Dendritic cell treated with granulocyte-macrophage colony-stimulating factor and Interleukin-4, amounts not matched to agents 40 ng/mL and 50 ng/mL, for 4 days (primary cell): ENCODE data around the gene ROBO4.

Experiments used
- H3K27ac Mint-ChIP-seq: one replicate; pipeline ENCODE4 v1.8.0; 2022; ENCODE audit warnings: mild to moderate bottlenecking, mixed read lengths
- H3K27me3 Mint-ChIP-seq: one replicate; pipeline ENCODE4 v1.8.0; 2022; ENCODE audit warnings: mild to moderate bottlenecking, mixed read lengths
- H3K36me3 Mint-ChIP-seq: one replicate; pipeline ENCODE4 v1.8.0; 2022; ENCODE audit warnings: low read depth, mixed read lengths
- H3K4me1 Mint-ChIP-seq: one replicate; pipeline ENCODE4 v1.8.0; 2022; ENCODE audit warnings: low read depth, mixed read lengths
- H3K4me3 Mint-ChIP-seq: one replicate; pipeline ENCODE4 v1.8.0; 2022; ENCODE audit warnings: mild to moderate bottlenecking, moderate library complexity, mixed read lengths
- H3K9me3 Mint-ChIP-seq: one replicate; pipeline ENCODE4 v1.8.0; 2022; ENCODE audit warnings: mixed read lengths
- intact Hi-C: fragments of 100-400 bp; cut with micrococcal nuclease; formaldehyde crosslinking; loops from one replicate; pipeline ENCODE4 v1.15.0; 2022

Gene ROBO4

DNA sequence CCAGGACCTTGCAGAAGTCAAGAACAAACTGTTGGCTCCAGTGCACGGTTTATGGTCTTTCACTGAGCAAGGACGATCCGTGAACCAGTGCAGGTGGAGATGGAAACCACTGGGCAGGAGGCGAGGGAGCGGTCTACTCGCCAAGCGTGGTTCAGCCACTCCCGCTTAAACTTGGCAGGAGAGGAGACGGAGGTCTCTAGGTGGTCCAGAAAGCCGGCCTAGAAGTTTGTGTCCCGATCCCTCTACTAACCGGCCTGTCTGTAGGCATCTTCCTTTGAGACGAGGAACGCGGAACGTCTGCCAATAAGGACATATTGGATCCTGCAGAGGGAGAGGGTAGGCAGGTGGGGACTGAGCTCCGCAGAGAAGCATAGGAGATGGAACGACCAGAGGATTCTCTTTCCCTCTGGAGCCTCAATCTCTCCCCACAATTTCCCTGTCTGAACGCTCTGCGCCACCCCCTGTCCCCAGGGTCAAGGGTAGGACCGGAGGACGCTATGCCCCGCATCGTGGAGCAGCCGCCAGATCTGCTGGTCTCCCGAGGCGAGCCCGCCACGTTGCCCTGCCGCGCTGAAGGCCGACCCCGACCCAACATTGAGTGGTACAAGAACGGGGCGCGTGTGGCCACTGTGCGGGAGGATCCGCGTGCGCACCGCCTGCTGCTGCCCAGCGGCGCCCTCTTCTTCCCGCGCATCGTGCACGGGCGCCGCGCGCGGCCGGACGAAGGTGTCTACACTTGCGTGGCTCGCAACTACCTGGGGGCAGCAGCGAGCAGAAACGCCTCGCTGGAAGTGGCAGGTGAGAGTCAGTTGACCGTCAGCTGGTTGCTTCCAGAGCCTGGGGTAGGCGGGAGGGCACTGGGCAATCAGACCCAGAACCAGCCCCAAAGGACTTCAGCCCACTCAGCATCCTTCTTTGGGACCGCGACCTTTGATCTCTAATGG lies 29.1 kb downstream of the ROBO4 start:
- H3K27ac Mint-ChIP-seq, result no peak overlapping the region
- no peaks in the 10 kb centered on the region for H3K9me3 Mint-ChIP-seq
- no peak overlapping the region for H3K4me3 Mint-ChIP-seq
- peaks cover 96% of the 10 kb centered on the region for H3K27me3 Mint-ChIP-seq
- no peaks in the 10 kb centered on the region for H3K36me3 Mint-ChIP-seq
- H3K4me1 Mint-ChIP-seq, result peaks cover 37% of the 10 kb centered on the region
- intact Hi-C loops, result no loop called here

DNA sequence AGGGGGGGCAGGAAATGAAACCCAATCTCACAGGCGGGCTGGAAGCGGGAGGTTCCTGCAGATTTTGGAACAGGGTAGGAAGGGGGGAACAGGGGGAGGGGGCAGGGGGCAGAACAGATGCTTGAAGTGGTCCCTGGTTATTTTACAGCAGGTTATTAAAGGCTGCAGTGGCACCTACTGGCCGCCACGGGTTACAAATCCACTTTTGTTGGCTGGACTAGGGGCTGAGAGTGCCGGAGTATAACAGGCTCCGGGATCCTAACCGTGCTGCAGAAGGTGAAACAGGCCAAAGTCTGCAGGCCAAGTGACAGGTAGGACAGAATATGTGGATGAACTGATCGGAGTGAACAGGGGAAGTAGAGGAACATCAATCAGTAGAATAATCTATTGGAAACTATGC lies 30.0 kb downstream of the ROBO4 start:
- intact Hi-C loops, result no loop called here
- Mint-ChIP-seq H3K9me3 (no peaks in the 10 kb centered on the region), H3K27me3 (peaks cover 96% of the 10 kb centered on the region), H3K36me3 (no peaks in the 10 kb centered on the region), H3K27ac (no peak overlapping the region), H3K4me3 (no peak overlapping the region), H3K4me1 (peaks cover 46% of the 10 kb centered on the region)

DNA sequence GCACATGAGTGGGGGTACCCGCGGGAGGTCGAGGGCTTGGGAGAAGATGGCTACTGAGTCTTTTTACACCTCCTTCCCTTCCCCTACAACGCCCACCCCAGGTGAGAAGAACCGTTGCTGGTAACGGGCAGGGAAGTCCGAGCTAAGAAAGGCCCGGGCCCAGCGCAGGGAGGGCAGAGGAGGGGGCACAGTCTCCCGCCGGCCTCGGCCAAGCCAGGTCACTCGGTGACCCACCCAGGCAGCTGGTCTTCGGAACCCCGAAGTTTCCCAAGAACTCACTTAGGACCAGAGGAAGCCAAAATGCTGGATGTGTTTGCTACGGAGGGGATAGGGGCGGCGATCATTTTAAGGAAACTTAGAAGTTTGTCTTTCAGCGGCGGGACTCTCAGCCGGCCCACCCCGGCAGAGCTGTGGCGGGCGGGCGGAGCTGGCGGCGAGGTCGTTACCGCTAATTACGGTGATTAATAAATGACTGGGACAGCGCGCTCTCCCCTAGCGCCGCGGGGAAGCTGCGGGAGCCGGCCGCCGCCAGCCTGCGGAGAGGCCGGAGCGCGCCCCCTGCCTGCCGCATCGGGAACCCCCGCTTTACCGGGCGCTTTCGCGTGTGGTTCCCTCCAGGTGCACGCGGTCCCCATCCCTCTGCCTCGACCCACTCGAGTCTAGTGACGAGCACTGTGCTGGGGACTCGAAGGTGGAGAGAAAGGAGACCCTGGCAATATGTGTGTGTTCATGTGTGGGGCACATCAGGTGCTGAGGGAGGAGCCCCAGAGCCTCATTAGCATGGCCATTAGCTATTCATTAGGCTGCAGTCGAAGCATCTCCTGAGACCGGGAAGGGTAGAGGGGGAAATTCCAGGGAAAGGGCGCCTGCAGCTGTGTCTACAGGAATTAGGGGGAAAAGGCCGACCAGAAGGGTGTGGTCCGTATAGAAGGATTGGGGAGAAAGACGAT lies 31.5 kb downstream of the ROBO4 start:
- Mint-ChIP-seq H3K4me3 (peak overlapping the region; percentile 56), H3K36me3 (no peaks in the 10 kb centered on the region), H3K27me3 (peaks cover 97% of the 10 kb centered on the region), H3K27ac (peak overlapping the region; percentile 15), H3K4me1 (peaks cover 47% of the 10 kb centered on the region), H3K9me3 (no peaks in the 10 kb centered on the region)
- intact Hi-C loops, result no loop called here

DNA sequence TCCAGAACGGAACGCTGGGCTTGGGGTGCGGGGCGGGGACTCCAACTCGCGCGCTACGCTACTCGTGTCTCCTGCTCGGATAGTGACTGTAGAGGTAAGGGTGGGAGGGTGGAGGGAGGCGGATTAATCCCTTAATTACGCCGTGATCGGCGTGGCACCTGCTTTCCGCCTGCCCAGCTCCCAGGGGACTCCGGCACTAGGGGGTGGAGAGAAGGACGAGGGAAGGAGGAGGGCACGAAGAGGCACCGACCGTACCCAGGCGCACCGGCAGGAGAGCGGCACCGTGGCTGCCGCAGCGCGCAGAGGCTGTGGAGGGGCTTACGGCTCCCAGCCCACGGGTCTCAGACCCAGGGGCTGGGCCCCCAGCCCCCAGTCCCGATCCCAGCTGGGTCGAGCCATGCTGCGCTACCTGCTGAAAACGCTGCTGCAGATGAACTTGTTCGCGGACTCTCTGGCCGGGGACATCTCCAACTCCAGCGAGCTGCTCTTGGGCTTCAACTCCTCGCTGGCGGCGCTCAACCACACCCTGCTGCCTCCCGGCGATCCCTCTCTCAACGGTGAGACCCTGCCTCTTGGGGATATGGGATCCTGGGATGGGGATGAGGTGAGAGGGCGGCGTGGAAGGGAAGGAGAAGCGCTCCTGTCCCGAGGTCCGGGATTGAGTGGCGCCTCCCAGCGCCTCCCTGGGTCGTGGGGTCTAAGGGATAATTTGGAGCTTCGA lies 32.3 kb downstream of the ROBO4 start, which contains the start of gene ROBO3:
Gene ROBO3 (plus strand): TSS at position 252 of the 721 bp plus-strand sequence. CDS start 146 bp downstream, at position 398.
- Mint-ChIP-seq H3K9me3 (no peaks in the 10 kb centered on the region), H3K27ac (peak within 1 kb of the TSS; percentile 15), H3K4me3 (peak within 1 kb of the TSS; percentile 56), H3K4me1 (peaks cover 47% of the 10 kb centered on the region), H3K36me3 (no peaks in the 10 kb centered on the region), H3K27me3 (peaks cover 97% of the 10 kb centered on the region)
- intact Hi-C loops, result no loop called here

DNA sequence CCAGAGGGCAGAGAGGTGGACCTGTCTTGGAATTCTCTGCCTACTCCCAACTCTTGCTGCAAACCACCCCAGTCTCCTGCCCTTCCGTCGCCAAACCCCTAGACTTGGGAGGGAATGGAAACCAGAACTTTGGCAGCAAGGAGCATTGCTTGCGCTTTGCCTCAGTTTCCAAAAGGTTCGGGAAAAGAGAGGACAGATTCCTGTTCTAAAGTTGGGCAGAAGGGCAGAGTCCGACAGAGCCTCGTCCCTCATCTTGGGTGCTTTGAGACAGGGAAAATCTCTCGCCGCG lies 32.8 kb downstream of the ROBO4 start:
- intact Hi-C loops, result no loop called here
- Mint-ChIP-seq H3K27me3 (peaks cover 93% of the 10 kb centered on the region), H3K4me1 (peaks cover 47% of the 10 kb centered on the region), H3K27ac (no peak overlapping the region), H3K36me3 (no peaks in the 10 kb centered on the region), H3K4me3 (no peak overlapping the region), H3K9me3 (no peaks in the 10 kb centered on the region)

DNA sequence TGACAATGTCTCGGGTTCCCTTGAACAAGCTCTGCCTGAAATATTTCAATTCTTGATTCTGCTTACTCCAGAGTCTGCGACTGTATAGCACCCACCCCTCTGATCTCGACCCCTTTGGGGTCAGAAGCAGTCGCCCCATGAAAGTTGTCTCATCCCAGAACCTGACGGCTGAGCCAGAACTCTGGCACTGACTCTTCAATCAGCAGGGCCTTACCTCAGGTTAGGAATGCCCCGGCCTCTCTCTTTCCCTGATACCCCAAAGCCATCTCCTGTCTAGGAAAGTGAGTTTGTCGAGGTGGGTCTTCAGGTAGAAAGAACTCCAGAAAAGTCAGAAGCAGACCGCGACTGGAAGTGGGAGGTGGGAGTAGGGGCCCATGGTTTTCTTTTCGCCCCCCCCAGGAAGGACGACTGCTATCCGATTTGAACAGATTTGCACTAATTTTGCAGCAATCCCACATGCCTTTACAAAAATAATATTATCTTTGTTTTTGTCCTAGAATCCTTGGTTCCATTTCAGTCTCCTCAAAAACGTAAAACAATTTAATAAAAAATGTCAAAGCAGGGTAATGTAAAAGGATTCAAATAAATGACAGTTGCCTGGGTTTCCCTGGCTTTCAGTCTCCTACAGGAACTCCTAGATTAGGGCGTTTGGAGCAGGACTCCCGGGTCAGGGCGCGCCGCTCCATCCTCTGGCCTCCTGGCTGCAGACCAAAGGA lies 33.3 kb downstream of the ROBO4 start:
- intact Hi-C loops, result no loop called here
- H3K9me3 Mint-ChIP-seq, result no peaks in the 10 kb centered on the region

DNA sequence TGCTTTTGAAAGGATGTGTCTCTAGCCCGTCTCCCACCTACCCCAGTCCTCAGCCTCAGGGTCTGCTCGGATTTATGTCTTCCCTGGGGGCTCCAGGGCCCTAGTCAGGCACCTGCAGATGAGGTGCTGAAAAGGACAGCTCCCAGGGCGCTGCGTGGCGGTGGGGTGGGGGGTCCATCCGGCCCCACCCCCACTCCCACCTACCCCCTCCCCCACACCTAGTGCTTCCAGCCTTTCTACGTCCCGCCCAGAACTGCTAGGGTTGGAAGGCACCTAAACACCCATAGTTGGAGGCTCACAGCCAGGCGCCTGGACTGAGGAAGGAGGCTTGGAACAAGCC lies 33.9 kb downstream of the ROBO4 start:
- intact Hi-C loops, result no loop called here
- H3K9me3 Mint-ChIP-seq, result no peaks in the 10 kb centered on the region
- H3K4me3 Mint-ChIP-seq, result no peak overlapping the region
- H3K27me3 Mint-ChIP-seq, result peaks cover 86% of the 10 kb centered on the region
- H3K27ac Mint-ChIP-seq, result no peak overlapping the region
- peaks cover 38% of the 10 kb centered on the region for H3K4me1 Mint-ChIP-seq
- no peaks in the 10 kb centered on the region for H3K36me3 Mint-ChIP-seq

More for the DNA sequence above, 33.3 kb downstream of the ROBO4 start:
- Mint-ChIP-seq H3K27ac (no peak overlapping the region), H3K4me1 (peaks cover 43% of the 10 kb centered on the region), H3K27me3 (peaks cover 91% of the 10 kb centered on the region), H3K4me3 (no peak overlapping the region), H3K36me3 (no peaks in the 10 kb centered on the region)

DNA sequence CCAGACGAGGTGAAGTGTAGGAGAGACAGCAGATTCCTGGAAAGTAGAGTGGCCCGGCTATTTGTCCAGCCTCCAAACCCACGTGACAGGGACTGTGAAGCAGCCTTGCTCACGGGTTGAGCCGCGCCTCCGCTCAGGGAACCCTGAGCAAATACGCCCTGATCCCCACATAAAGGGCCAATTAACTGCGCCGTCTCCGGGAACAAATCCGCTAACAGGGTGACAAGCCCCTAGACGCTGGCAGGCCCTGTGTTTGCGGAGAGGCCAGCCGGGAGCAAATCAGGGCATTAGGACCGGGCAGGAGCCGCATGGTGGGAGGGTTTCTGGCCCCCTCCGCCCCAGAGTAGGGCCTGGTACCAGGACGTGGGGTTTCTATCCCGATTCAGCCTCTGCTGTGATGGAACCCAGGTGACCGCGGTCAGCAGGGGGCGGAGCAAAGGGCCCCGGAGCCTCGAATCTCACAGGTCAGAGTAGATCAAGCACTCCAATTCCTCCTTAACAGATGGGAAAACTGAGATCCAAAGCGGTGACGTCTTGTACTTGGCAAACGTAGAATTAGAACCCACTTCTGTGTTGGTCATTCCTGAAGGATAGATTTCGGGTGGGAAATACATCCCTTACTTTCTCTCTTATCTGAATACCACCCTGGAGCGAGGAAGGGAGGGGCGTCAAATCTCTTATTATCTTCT lies 34.4 kb downstream of the ROBO4 start:
- Mint-ChIP-seq H3K4me1 (peaks cover 35% of the 10 kb centered on the region), H3K27me3 (peaks cover 81% of the 10 kb centered on the region), H3K27ac (no peak overlapping the region), H3K9me3 (no peaks in the 10 kb centered on the region), H3K36me3 (no peaks in the 10 kb centered on the region), H3K4me3 (no peak overlapping the region)
- intact Hi-C loops, result no loop called here

DNA sequence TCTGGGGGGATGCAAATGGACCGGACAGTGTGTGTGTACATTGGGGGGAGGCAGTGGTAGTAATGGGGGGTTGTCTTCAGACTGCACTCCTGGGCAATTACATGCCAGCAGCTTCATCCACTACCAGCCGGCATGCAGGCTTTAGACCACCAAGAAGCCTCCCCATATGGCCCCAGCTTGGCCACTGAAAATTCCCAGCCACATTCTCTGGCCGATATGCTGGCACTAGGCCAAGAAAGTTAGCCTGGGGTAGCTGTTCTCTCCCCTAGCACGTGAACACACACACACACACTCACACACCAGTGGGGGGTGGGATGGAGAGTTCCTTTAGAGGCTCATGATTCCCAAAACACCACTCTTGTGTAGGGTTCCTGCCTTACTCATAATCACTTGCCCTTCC lies 36.0 kb downstream of the ROBO4 start:
- Mint-ChIP-seq H3K27me3 (peaks cover 65% of the 10 kb centered on the region), H3K4me3 (no peak overlapping the region), H3K27ac (no peak overlapping the region), H3K9me3 (no peaks in the 10 kb centered on the region), H3K36me3 (no peaks in the 10 kb centered on the region), H3K4me1 (peaks cover 25% of the 10 kb centered on the region)
- intact Hi-C loops, result no loop called here

DNA sequence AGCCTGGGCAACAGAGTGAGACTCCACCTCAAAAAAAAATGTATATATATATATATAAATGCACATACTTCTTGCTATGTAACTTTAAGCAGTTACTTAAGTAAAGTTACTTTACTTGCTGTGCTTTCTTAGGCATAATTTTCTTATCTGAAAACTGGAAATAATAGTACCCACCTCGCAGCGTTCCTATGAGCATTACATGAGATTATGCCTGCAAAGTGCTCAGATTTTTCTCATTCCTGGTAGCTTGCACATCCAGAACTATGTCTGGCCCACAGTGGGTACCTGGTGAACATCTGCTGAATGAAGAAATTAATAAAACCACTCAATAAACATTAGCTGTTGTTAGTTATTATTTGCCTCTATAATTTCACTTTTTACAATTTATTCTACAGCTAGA lies 38.5 kb downstream of the ROBO4 start:
- Mint-ChIP-seq H3K36me3 (no peaks in the 10 kb centered on the region), H3K4me3 (no peak overlapping the region), H3K27me3 (peaks cover 40% of the 10 kb centered on the region), H3K27ac (no peak overlapping the region), H3K9me3 (no peaks in the 10 kb centered on the region), H3K4me1 (peaks cover 13% of the 10 kb centered on the region)
- intact Hi-C loops, result no loop called here

DNA sequence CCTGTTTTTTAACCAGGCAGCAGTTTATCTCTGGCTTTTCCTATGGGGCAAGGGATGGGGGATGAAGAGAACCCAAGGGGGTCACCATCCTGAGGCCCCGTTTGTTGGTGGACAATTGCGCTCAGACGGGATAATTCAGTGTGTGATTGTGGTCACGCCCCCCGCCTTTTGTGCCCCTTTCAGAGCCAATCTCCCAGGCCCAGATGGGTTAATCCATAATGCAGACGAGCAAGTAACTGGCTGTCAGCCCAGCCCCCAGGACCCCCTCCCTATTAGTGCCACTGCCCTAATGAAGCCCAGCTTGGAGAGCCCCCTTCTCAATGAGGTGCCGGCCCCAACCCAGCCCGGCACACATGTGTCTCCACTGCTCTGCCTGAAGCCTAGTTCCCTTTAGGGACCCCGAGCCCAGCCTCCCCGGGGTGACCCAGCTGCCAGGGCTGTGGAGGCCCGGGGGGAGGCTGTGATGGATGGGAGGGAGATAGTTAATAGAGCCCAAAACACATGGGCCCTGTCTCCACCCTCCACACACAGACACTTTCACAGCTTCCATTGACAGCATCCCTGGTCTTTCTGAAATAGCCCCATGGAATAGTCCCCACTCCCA lies 51.5 kb downstream of the ROBO4 start:
- H3K4me3 Mint-ChIP-seq, result no peak overlapping the region
- peaks cover 95% of the 10 kb centered on the region for H3K27me3 Mint-ChIP-seq
- intact Hi-C loops, result no loop called here
- H3K27ac Mint-ChIP-seq, result no peak overlapping the region
- H3K9me3 Mint-ChIP-seq, result no peaks in the 10 kb centered on the region
- H3K36me3 Mint-ChIP-seq, result no peaks in the 10 kb centered on the region
- H3K4me1 Mint-ChIP-seq, result no peaks in the 10 kb centered on the region

DNA sequence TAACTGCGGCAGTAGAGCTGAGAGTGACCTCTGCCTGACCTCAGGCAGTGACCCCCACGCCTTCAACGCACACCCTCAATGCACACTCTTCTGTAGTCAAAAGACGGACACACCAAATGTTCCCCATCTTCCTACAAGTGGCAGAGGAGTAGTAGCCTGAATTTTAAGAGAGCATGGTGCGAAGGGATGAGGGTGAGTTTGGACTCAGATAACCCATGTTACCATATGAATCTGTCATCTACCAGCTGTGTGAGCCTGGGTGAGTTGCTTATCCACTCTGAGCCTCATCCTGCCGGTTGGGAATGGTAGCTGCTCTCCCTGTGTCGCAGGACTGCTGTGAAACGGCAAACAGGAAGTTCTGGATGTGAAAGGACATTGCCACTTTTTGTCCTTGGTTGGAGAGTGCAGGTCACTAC lies 53.0 kb downstream of the ROBO4 start:
- intact Hi-C loops, result no loop called here
- peaks cover 98% of the 10 kb centered on the region for H3K27me3 Mint-ChIP-seq
- no peaks in the 10 kb centered on the region for H3K36me3 Mint-ChIP-seq
- peaks cover 5% of the 10 kb centered on the region for H3K4me1 Mint-ChIP-seq
- no peak overlapping the region for H3K4me3 Mint-ChIP-seq
- no peak overlapping the region for H3K27ac Mint-ChIP-seq
- H3K9me3 Mint-ChIP-seq, result no peaks in the 10 kb centered on the region

DNA sequence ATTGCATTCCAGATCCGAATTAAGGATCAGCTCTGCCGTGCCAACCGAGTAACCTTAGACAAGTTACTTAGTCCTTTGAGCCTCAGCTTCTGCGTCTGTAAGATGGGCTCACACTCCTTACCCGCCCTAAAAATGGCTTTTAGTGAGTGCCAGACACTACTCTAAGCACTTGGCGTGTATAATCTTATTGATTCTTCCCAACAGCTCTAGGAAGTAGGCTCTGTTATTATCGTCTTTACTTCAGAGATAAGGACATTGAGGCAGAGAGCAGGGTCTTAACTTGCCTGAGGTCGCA lies 54.1 kb downstream of the ROBO4 start:
- H3K27ac Mint-ChIP-seq, result no peak overlapping the region
- intact Hi-C loops, result no loop called here
- no peak overlapping the region for H3K4me3 Mint-ChIP-seq
- peaks cover 5% of the 10 kb centered on the region for H3K4me1 Mint-ChIP-seq
- H3K9me3 Mint-ChIP-seq, result no peaks in the 10 kb centered on the region
- no peaks in the 10 kb centered on the region for H3K36me3 Mint-ChIP-seq
- H3K27me3 Mint-ChIP-seq, result peaks cover 96% of the 10 kb centered on the region
